Keratinocyte (primary cell): ENCODE data around the gene ASCC3. TPM values are rescaled to one million over a fixed set of nuclear protein-coding genes. Genes with fewer than 3 reads are reported as not detected.

Experiments used
- DNase-seq: peaks from one replicate; pipeline ENCODE4 v3.0.0-alpha.2; 2011; ENCODE audit warnings: low read depth, missing footprints, low spot score
- FAIRE-seq: peaks from 2 replicates; lab custom pipeline; 2011; peaks lifted over from hg19 to GRCh38; lab: Jason Lieb, UNC
- H2AFZ ChIP-seq: 2 replicates; pipeline ENCODE4 v1.6.0; 2012; ENCODE audit warnings: low read length, control low read depth, inconsistent platforms; ENCODE audit not compliant: control insufficient read depth
- H3K27ac ChIP-seq: 2 replicates; pipeline ENCODE4 v1.5.1; 2011; ENCODE audit warnings: low read length; ENCODE audit not compliant: control insufficient read depth, insufficient read depth
- H3K27me3 ChIP-seq: 3 replicates; pipeline ENCODE4 v1.6.0; 2011; ENCODE audit warnings: low read length; ENCODE audit not compliant: control insufficient read depth, insufficient read depth; ENCODE audit errors: extremely low read depth
- H3K36me3 ChIP-seq, 2 experiments: 2 replicates in 1 of 2; 3 replicates in 1 of 2; pipeline ENCODE4 v1.5.1; 2011; ENCODE audit warnings: low read length in 2 of 2, mild to moderate bottlenecking in 1 of 2; ENCODE audit not compliant: control insufficient read depth in 2 of 2, insufficient read depth in 2 of 2; ENCODE audit errors: extremely low read depth in 1 of 2
- H3K4me1 ChIP-seq: 3 replicates; pipeline ENCODE4 v1.5.1; 2011; ENCODE audit warnings: low read length; ENCODE audit not compliant: control insufficient read depth, insufficient read depth; ENCODE audit errors: extremely low read depth
- H3K4me2 ChIP-seq: 3 replicates; pipeline ENCODE4 v1.6.0; 2011; ENCODE audit warnings: low read depth, low read length; ENCODE audit not compliant: control insufficient read depth, insufficient read depth; ENCODE audit errors: extremely low read depth
- H3K4me3 ChIP-seq, 3 experiments: fragments of 200-600 bp in 1 of 3; sonication (generic) in 1 of 3; 2 replicates in 2 of 3; 3 replicates in 1 of 3; pipeline ENCODE4 v1.5.1; 2011 to 2016; ENCODE audit warnings: low read length in 3 of 3, mild to moderate bottlenecking in 3 of 3, control low read depth in 2 of 3, inconsistent platforms in 1 of 3, low read depth in 1 of 3, mixed read lengths in 1 of 3, mixed run types in 1 of 3, moderate library complexity in 1 of 3; ENCODE audit not compliant: control insufficient read depth in 2 of 3, insufficient read depth in 2 of 3; ENCODE audit errors: extremely low read depth in 1 of 3
- H3K79me2 ChIP-seq: 2 replicates; pipeline ENCODE4 v1.6.0; 2012; ENCODE audit warnings: low read length; ENCODE audit not compliant: control insufficient read depth, insufficient read depth
- H3K9ac ChIP-seq: 3 replicates; pipeline ENCODE4 v1.6.0; 2011; ENCODE audit warnings: low read length; ENCODE audit not compliant: control insufficient read depth, insufficient read depth; ENCODE audit errors: extremely low read depth
- H3K9me1 ChIP-seq: 3 replicates; pipeline ENCODE4 v1.6.0; 2011; ENCODE audit warnings: low read length; ENCODE audit not compliant: control insufficient read depth, insufficient read depth; ENCODE audit errors: extremely low read depth
- H3K9me3 ChIP-seq: 2 replicates; pipeline ENCODE4 v1.5.1; 2012; ENCODE audit warnings: low read depth, low read length; ENCODE audit not compliant: control insufficient read depth
- H4K20me1 ChIP-seq: 3 replicates; pipeline ENCODE4 v1.6.0; 2011; ENCODE audit warnings: low read length; ENCODE audit not compliant: control insufficient read depth, insufficient read depth; ENCODE audit errors: extremely low read depth
- CTCF ChIP-seq, 3 experiments: IDR thresholded peaks in 1 of 3; conservative IDR thresholded peaks in 1 of 3; optimal IDR thresholded peaks in 1 of 3; 2 replicates in 2 of 3; 3 replicates in 1 of 3; pipeline versions ENCODE3 to v1.5.1; 2011; ENCODE audit warnings: low read length in 3 of 3, mild to moderate bottlenecking in 3 of 3, moderate library complexity in 2 of 3, control low read depth in 1 of 3, inconsistent platforms in 1 of 3; ENCODE audit not compliant: insufficient read depth in 2 of 3; ENCODE audit errors: extremely low read depth in 1 of 3
- EZH2 ChIP-seq: IDR thresholded peaks from one replicate; pipeline ENCODE4 v1.6.1; 2012; ENCODE audit warnings: inconsistent platforms, mild to moderate bottlenecking, low read length, moderate library complexity
- dilution Hi-C: fragments of 300-500 bp; cut with MboI; formaldehyde crosslinking; loops from one replicate; pipeline ENCODE4 v1.7.0; 2020; ENCODE audit warnings: low sequenced_read_pairs; ENCODE audit not compliant: extremely low pct_ligation_motif_present
- polyA plus RNA-seq, 5 experiments: library from polyadenylated mRNA; depleted of rRNA in 3 of 5; stranded (reverse) in 3 of 5; stranded (forward) in 1 of 5; unstranded in 1 of 5; fragments of >200 nt; gene quantifications; 1 replicate in 1 of 5; 2 replicates in 3 of 5; 3 replicates in 1 of 5; pipeline versions ENCODE4 v1.2.1 to v1.2.3, GENCODE V29; 2011 to 2012; ENCODE audit warnings: missing spikeins in 2 of 5, low read depth in 1 of 5, low replicate concordance in 1 of 5

Gene ASCC3
- polyA plus RNA-seq, 1 donor (not counting 4 experiments of a cell fraction or from before 2014, with no cell fraction given): 58.6 TPM

- H3K9me1 ChIP-seq: no peaks in the 10 kb centered on the region
- H3K9ac ChIP-seq: no peak overlapping the region
- DNase-seq (no peak), FAIRE-seq (no peak)
- no peaks in the 10 kb centered on the region for H3K27me3 ChIP-seq
- no peaks in the 10 kb centered on the region for H4K20me1 ChIP-seq
- H3K4me3 ChIP-seq: no peak overlapping the region
- no peaks in the 10 kb centered on the region for H3K79me2 ChIP-seq
- no peaks in the 10 kb centered on the region for H3K36me3 ChIP-seq
- no peak overlapping the region for H3K4me2 ChIP-seq
- no peak overlapping the region for H2AFZ ChIP-seq
- H3K9me3 ChIP-seq: no peaks in the 10 kb centered on the region
- H3K4me1 ChIP-seq: no peaks in the 10 kb centered on the region
- TF ChIP-seq CTCF (optimal IDR thresholded peaks at IDR 0.05 in 1 of 3, IDR thresholded peaks at IDR 0.05 in 1 of 3, conservative IDR thresholded peaks at IDR 0.05 in 1 of 3; ENCODE audit: extremely low read depth in 1 of 3, insufficient read depth in 2 of 3, low read length in 3 of 3): no peak
- TF ChIP-seq EZH2: no peak
- dilution Hi-C loops: no loop called here
- no peak overlapping the region for H3K27ac ChIP-seq
Measured at GRCh38 chr6:100553243-100553642, 327.9 kb downstream of the ASCC3 start.

- H3K79me2 ChIP-seq: no peaks in the 10 kb centered on the region
- DNase-seq (no peak), FAIRE-seq (no peak)
- H3K4me1 ChIP-seq: no peaks in the 10 kb centered on the region
- no peak overlapping the region for H3K27ac ChIP-seq
- no peak overlapping the region for H3K4me3 ChIP-seq
- dilution Hi-C loops: no loop called here
- no peak overlapping the region for H2AFZ ChIP-seq
- H3K9me1 ChIP-seq: no peaks in the 10 kb centered on the region
- no peaks in the 10 kb centered on the region for H3K36me3 ChIP-seq
- H3K4me2 ChIP-seq: no peak overlapping the region
- TF ChIP-seq EZH2 (no peak), CTCF (optimal IDR thresholded peaks at IDR 0.05 in 1 of 3, IDR thresholded peaks at IDR 0.05 in 1 of 3, conservative IDR thresholded peaks at IDR 0.05 in 1 of 3; ENCODE audit: extremely low read depth in 1 of 3, insufficient read depth in 2 of 3, low read length in 3 of 3) (no peak)
- no peak overlapping the region for H3K9ac ChIP-seq
- no peaks in the 10 kb centered on the region for H4K20me1 ChIP-seq
- H3K27me3 ChIP-seq: no peaks in the 10 kb centered on the region
- no peaks in the 10 kb centered on the region for H3K9me3 ChIP-seq
Measured at GRCh38 chr6:100549406-100550167, 331.5 kb downstream of the ASCC3 start.
